Natural killer cell treated with Interleukin-12 subunit alpha and Interleukin-12 subunit beta and Interleukin-15 and Interleukin-18, amount 100 ng/mL, for 72 hours (primary cell): Measurements from ENCODE around the gene EGFR. TPM values are rescaled to one million over a fixed set of nuclear protein-coding genes. Genes with fewer than 3 reads are reported as not detected.

ENCODE experiments used
- ATAC-seq, 2 donors: fragments of 150-1000 bp; cut with Tn5 transposase in 1 of 2; sonication (Bioruptor Pico), chemical (Tn5 transposase) in 1 of 2; 2 replicates each; pipeline ENCODE4 v1.10.0; 2021
- DNase-seq: peaks from one replicate; pipeline ENCODE4 v3.0.0; 2022; ENCODE audit warnings: low spot score
- H3K27ac Mint-ChIP-seq, 2 donors: 1 replicate in 1 of 2; 2 replicates in 1 of 2; pipeline ENCODE4 v1.8.0; 2022; ENCODE audit warnings: mixed read lengths in 2 of 2, mild to moderate bottlenecking in 1 of 2, moderate library complexity in 1 of 2
- H3K27me3 Mint-ChIP-seq, 2 donors: 1 replicate in 1 of 2; 2 replicates in 1 of 2; pipeline ENCODE4 v1.8.0; 2022; ENCODE audit warnings: mixed read lengths in 2 of 2
- H3K36me3 Mint-ChIP-seq: one replicate; pipeline ENCODE4 v1.8.0; 2022; ENCODE audit warnings: mixed read lengths
- H3K4me1 Mint-ChIP-seq, 2 donors: 1 replicate in 1 of 2; 2 replicates in 1 of 2; pipeline ENCODE4 v1.8.0; 2022; ENCODE audit warnings: low read depth in 2 of 2, mixed read lengths in 2 of 2, mild to moderate bottlenecking in 1 of 2
- H3K4me3 Mint-ChIP-seq: one replicate; pipeline ENCODE4 v1.8.0; 2022; ENCODE audit warnings: mixed read lengths
- H3K9me3 Mint-ChIP-seq: 2 replicates; pipeline ENCODE4 v1.8.0; 2022; ENCODE audit warnings: mixed read lengths
- total RNA-seq, 2 donors: library from RNA; stranded (reverse); gene quantifications; one replicate each; pipeline ENCODE4 v1.2.3, GENCODE V29; 2022

EGFR gene
- total RNA-seq, 2 donors from 2014 or later: not detected

GRCh38 chr7:55066938-55067337, 48.1 kb downstream of the EGFR start:
- H3K4me1 Mint-ChIP-seq: no peaks in the 10 kb centered on the region
- no peak overlapping the region for H3K4me3 Mint-ChIP-seq
- no peaks in the 10 kb centered on the region for H3K9me3 Mint-ChIP-seq
- DNase-seq (no peak), ATAC-seq (no peak)
- H3K36me3 Mint-ChIP-seq: no peaks in the 10 kb centered on the region
- H3K27ac Mint-ChIP-seq: no peak overlapping the region
- peaks cover 15 to 37% of the 10 kb centered on the region in 2 donors for H3K27me3 Mint-ChIP-seq

- peaks cover 0 to under 1% of the 10 kb centered on the region in 2 donors for H3K4me1 Mint-ChIP-seq
- ATAC-seq (no peak), DNase-seq (no peak)
- no peaks in the 10 kb centered on the region for H3K36me3 Mint-ChIP-seq
- H3K27ac Mint-ChIP-seq: no peak overlapping the region
- H3K27me3 Mint-ChIP-seq: peaks cover 15 to 32% of the 10 kb centered on the region in 2 donors
- H3K9me3 Mint-ChIP-seq: no peaks in the 10 kb centered on the region
- H3K4me3 Mint-ChIP-seq: no peak overlapping the region
Observed at GRCh38 chr7:55067748-55068147, 48.9 kb downstream of the EGFR start.

GRCh38 chr7:55069271-55069792, 50.5 kb downstream of the EGFR start:
- peaks cover 13 to 22% of the 10 kb centered on the region in 2 donors for H3K27me3 Mint-ChIP-seq
- peaks cover 12 to 16% of the 10 kb centered on the region in 2 donors for H3K4me1 Mint-ChIP-seq
- no peaks in the 10 kb centered on the region for H3K36me3 Mint-ChIP-seq
- H3K4me3 Mint-ChIP-seq: no peak overlapping the region
- DNase-seq (no peak), ATAC-seq (no peak)
- no peak overlapping the region for H3K27ac Mint-ChIP-seq
- no peaks in the 10 kb centered on the region for H3K9me3 Mint-ChIP-seq

GRCh38 chr7:55070271-55070743, 51.5 kb downstream of the EGFR start:
- no peak overlapping the region for H3K27ac Mint-ChIP-seq
- ATAC-seq (no peak), DNase-seq (no peak)
- peaks cover 11 to 22% of the 10 kb centered on the region in 2 donors for H3K27me3 Mint-ChIP-seq
- peaks cover 12 to 22% of the 10 kb centered on the region in 2 donors for H3K4me1 Mint-ChIP-seq
- H3K36me3 Mint-ChIP-seq: no peaks in the 10 kb centered on the region
- no peaks in the 10 kb centered on the region for H3K9me3 Mint-ChIP-seq
- H3K4me3 Mint-ChIP-seq: no peak overlapping the region

- H3K36me3 Mint-ChIP-seq: no peaks in the 10 kb centered on the region
- ATAC-seq (no peak), DNase-seq (no peak)
- peaks cover 11 to 22% of the 10 kb centered on the region in 2 donors for H3K27me3 Mint-ChIP-seq
- no peak overlapping the region for H3K27ac Mint-ChIP-seq
- H3K4me3 Mint-ChIP-seq: no peak overlapping the region
- H3K9me3 Mint-ChIP-seq: no peaks in the 10 kb centered on the region
- H3K4me1 Mint-ChIP-seq: peaks cover 12 to 22% of the 10 kb centered on the region in 2 donors
Observed at GRCh38 chr7:55070854-55071253, 52.0 kb downstream of the EGFR start.

- H3K27me3 Mint-ChIP-seq: peaks cover 11 to 22% of the 10 kb centered on the region in 2 donors
- ATAC-seq (no peak), DNase-seq (no peak)
- no peak overlapping the region for H3K27ac Mint-ChIP-seq
- no peaks in the 10 kb centered on the region for H3K9me3 Mint-ChIP-seq
- no peak overlapping the region for H3K4me3 Mint-ChIP-seq
- H3K4me1 Mint-ChIP-seq: peaks cover 12 to 22% of the 10 kb centered on the region in 2 donors
- H3K36me3 Mint-ChIP-seq: no peaks in the 10 kb centered on the region
Observed at GRCh38 chr7:55071411-55072175, 52.8 kb downstream of the EGFR start.

- Mint-ChIP-seq H3K27me3 (peaks cover 8 to 22% of the 10 kb centered on the region in 2 donors), H3K36me3 (no peaks in the 10 kb centered on the region), H3K9me3 (no peaks in the 10 kb centered on the region), H3K4me3 (no peak overlapping the region), H3K27ac (no peak overlapping the region), H3K4me1 (peaks cover 12 to 22% of the 10 kb centered on the region in 2 donors)
- ATAC-seq (no peak), DNase-seq (no peak)
Observed at GRCh38 chr7:55072251-55072650, 53.4 kb downstream of the EGFR start.

- ATAC-seq (peak; percentile 37 to 51), DNase-seq (no peak)
- Mint-ChIP-seq H3K36me3 (no peaks in the 10 kb centered on the region), H3K27me3 (peaks cover 8 to 22% of the 10 kb centered on the region in 2 donors), H3K4me3 (no peak overlapping the region), H3K27ac (peak overlapping the region in 1 of 2 donors; percentile 3), H3K9me3 (no peaks in the 10 kb centered on the region), H3K4me1 (peaks cover 12 to 22% of the 10 kb centered on the region in 2 donors)
Observed at GRCh38 chr7:55073051-55073511, 54.3 kb downstream of the EGFR start.

- ATAC-seq (peak; percentile 67 to 82), DNase-seq (no peak)
- peaks cover 12 to 22% of the 10 kb centered on the region in 2 donors for H3K4me1 Mint-ChIP-seq
- H3K27ac Mint-ChIP-seq: peak overlapping the region; percentile 85 to 90
- H3K9me3 Mint-ChIP-seq: no peaks in the 10 kb centered on the region
- H3K4me3 Mint-ChIP-seq: peak overlapping the region; percentile 80
- H3K36me3 Mint-ChIP-seq: no peaks in the 10 kb centered on the region
- peaks cover 2 to 12% of the 10 kb centered on the region in 2 donors for H3K27me3 Mint-ChIP-seq
Observed at GRCh38 chr7:55073976-55074528, 55.2 kb downstream of the EGFR start.

- H3K4me1 Mint-ChIP-seq: peaks cover 12 to 22% of the 10 kb centered on the region in 2 donors
- no peak overlapping the region for H3K27ac Mint-ChIP-seq
- DNase-seq (no peak), ATAC-seq (no peak)
- H3K36me3 Mint-ChIP-seq: no peaks in the 10 kb centered on the region
- peaks cover 0 to 2% of the 10 kb centered on the region in 2 donors for H3K27me3 Mint-ChIP-seq
- H3K9me3 Mint-ChIP-seq: no peaks in the 10 kb centered on the region
- H3K4me3 Mint-ChIP-seq: no peak overlapping the region
Observed at GRCh38 chr7:55075464-55076021, 56.7 kb downstream of the EGFR start.

GRCh38 chr7:55077561-55078410, 59.0 kb downstream of the EGFR start:
- no peak overlapping the region for H3K27ac Mint-ChIP-seq
- H3K9me3 Mint-ChIP-seq: no peaks in the 10 kb centered on the region
- no peaks in the 10 kb centered on the region for H3K36me3 Mint-ChIP-seq
- H3K27me3 Mint-ChIP-seq: peaks cover 0 to under 1% of the 10 kb centered on the region in 2 donors
- DNase-seq (no peak), ATAC-seq (no peak)
- H3K4me3 Mint-ChIP-seq: no peak overlapping the region
- H3K4me1 Mint-ChIP-seq: peaks cover 12 to 20% of the 10 kb centered on the region in 2 donors

- no peak for DNase-seq
- Mint-ChIP-seq H3K4me3 (no peak overlapping the region), H3K9me3 (no peaks in the 10 kb centered on the region), H3K4me1 (peaks cover 6 to 11% of the 10 kb centered on the region in 2 donors), H3K27ac (no peak overlapping the region), H3K36me3 (no peaks in the 10 kb centered on the region), H3K27me3 (peaks cover 0 to 3% of the 10 kb centered on the region in 2 donors)
- no peak for ATAC-seq
Observed at GRCh38 chr7:55078465-55079372, 59.9 kb downstream of the EGFR start.
